ENCODE measurements around the gene NUMBL.

Gene NUMBL

DNA sequence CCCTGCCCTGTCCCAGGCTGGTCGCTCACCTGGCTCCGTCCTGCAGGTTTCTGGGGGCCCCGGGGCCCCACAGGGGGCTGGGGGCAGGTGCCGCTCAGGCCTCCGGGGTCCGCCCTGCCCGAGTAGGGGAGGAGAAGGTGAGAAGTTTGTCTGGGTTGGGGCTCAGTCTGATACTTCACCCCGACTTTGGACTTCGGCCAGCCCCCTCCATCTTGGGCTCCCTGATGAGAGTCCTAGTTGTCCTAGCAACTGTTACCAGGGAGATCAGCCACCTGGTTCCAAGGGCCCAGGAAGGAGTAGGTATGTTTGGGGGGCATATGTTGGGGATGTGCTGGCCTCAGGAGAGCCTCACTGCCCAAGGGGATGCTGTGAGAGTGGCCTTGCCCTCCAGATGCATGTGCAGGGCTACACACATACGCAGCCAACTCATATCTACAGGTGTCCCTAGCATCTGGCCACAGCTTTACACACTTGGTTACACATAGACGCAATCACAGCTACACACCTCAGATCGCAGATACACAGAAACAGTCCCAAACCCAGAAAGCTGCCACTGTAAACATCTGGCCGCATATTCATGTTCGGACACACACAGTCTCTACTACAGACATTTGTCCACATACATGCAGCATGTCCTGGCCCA is 3.4 kb downstream of the NUMBL start:
- Histone ChIP-seq H3K4me3 (replicated peaks; ENCODE audit: insufficient read depth, low read length) (no peak overlapping the region), H3K27me3 (ENCODE audit: insufficient read depth, poor library complexity, severe bottlenecking) (no peaks in the 10 kb centered on the region), H3K27ac (replicated peaks) (no peak overlapping the region)
- DNase-seq (ENCODE audit: low read depth in 1 of 2, low spot score in 1 of 2): no peak
- TF ChIP-seq SPI1 (IDR thresholded peaks at IDR 0.05; ENCODE audit: borderline replicate concordance, low read depth) (no peak), REST (IDR thresholded peaks at IDR 0.05; ENCODE audit: insufficient replicate concordance, low read depth) (no peak), POLR2AphosphoS5 (IDR thresholded peaks at IDR 0.05; ENCODE audit: low read depth) (no peak), CTCF (IDR thresholded peaks at IDR 0.05; ENCODE audit: insufficient read depth, low read length) (no peak)

DNA sequence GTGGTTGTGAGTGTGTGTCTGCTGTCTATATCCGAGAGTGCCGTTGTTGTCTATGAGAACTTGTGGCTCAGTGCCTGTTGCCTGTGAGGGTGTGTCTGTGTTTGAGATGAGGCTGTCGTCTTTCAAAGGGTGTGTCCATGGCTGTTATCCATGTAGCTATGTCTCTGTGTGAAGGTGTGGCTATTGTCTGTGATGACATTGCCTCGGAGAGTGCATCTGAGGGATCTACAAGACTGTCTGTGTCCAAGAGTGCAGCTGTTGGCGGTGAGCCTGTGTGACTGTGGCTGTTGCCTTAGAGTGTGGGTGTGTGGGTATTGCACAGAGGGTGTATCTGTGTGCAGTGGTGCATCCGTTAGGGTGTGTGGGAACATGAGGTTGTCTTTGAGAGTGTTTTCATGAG is 4.9 kb downstream of the NUMBL start:
- no peak for TF ChIP-seq GABPA (IDR thresholded peaks at IDR 0.05; ENCODE audit: low read depth)
- H3K4me3 ChIP-seq (replicated peaks; ENCODE audit: insufficient read depth, low read length): no peak overlapping the region
- H3K27ac ChIP-seq (replicated peaks): no peak overlapping the region
- DNase-seq (ENCODE audit: low read depth in 1 of 2, low spot score in 1 of 2): no peak
- no peaks in the 10 kb centered on the region for H3K27me3 ChIP-seq (ENCODE audit: insufficient read depth, poor library complexity, severe bottlenecking)

GRCh38 chr19:40685016-40685526 is 5.4 kb downstream of the NUMBL start:
- no peak for TF ChIP-seq POLR2AphosphoS5 (IDR thresholded peaks at IDR 0.05; ENCODE audit: low read depth)
- no peak for TF ChIP-seq CTCF (IDR thresholded peaks at IDR 0.05; ENCODE audit: insufficient read depth, low read length)
- TF ChIP-seq REST (IDR thresholded peaks at IDR 0.05; ENCODE audit: insufficient replicate concordance, low read depth): no peak
- no peak for TF ChIP-seq GABPA (IDR thresholded peaks at IDR 0.05; ENCODE audit: low read depth)
- TF ChIP-seq SPI1 (IDR thresholded peaks at IDR 0.05; ENCODE audit: borderline replicate concordance, low read depth): no peak
- DNase-seq (ENCODE audit: low read depth in 1 of 2, low spot score in 1 of 2): no peak
- H3K4me3 ChIP-seq (replicated peaks; ENCODE audit: insufficient read depth, low read length): no peak overlapping the region
- no peak overlapping the region for H3K27ac ChIP-seq (replicated peaks)
- H3K27me3 ChIP-seq (ENCODE audit: insufficient read depth, poor library complexity, severe bottlenecking): no peaks in the 10 kb centered on the region

DNA sequence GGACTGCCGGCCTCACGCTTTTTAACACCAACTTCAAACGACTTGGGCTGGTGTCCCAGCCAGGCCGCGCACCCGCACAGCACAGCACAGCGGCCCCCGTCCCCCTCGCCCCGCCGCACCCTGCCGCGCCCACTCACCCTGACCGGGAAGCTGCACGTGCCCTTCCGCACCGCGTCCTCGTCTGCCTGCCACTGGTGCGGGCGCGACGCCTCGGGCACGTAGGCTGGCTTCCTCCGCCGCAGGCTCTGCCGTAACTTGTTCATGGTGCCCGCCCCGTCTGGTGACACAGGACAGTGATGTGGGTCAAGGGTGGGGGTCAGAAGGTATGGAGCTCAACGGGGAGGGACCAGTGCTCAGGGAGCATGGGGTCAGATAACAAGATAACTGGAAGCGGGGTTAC is 6.2 kb downstream of the NUMBL start:
- TF ChIP-seq REST (IDR thresholded peaks at IDR 0.05; ENCODE audit: insufficient replicate concordance, low read depth): no peak
- TF ChIP-seq GABPA (IDR thresholded peaks at IDR 0.05; ENCODE audit: low read depth): no peak
- TF ChIP-seq POLR2AphosphoS5 (IDR thresholded peaks at IDR 0.05; ENCODE audit: low read depth): no peak
- no peak for TF ChIP-seq CTCF (IDR thresholded peaks at IDR 0.05; ENCODE audit: insufficient read depth, low read length)
- no peak for TF ChIP-seq SPI1 (IDR thresholded peaks at IDR 0.05; ENCODE audit: borderline replicate concordance, low read depth)
- Histone ChIP-seq H3K27me3 (ENCODE audit: insufficient read depth, poor library complexity, severe bottlenecking) (no peaks in the 10 kb centered on the region), H3K27ac (replicated peaks) (no peak overlapping the region), H3K4me3 (replicated peaks; ENCODE audit: insufficient read depth, low read length) (no peak overlapping the region)
- DNase-seq (ENCODE audit: low read depth in 1 of 2, low spot score in 1 of 2): no peak
